Measurements from ENCODE around the gene SHPK. TPM values are rescaled to one million over a fixed set of nuclear protein-coding genes. Genes with fewer than 3 reads are reported as not detected.
"Not testable (repeated sequence)": the region's sequence is repeated elsewhere in the genome, so short reads cannot be mapped to it uniquely, and the experiment has no call there.

The SHPK gene
- total RNA-seq, 1 donor from 2014 or later = 0.32 TPM

GRCh38 chr17:3590768-3591167, 45.3 kb downstream of the SHPK start:
- intact Hi-C loops (cut with DNase I) = no loop called here
- no peak for DNase-seq (ENCODE audit: low spot score in 2 of 2)
- no peak overlapping the region for H3K27ac ChIP-seq
- no peak overlapping the region for H3K4me3 ChIP-seq
- no peak for TF ChIP-seq CTCF (IDR thresholded peaks at IDR 0.05)
- H3K27me3 ChIP-seq = no peaks in the 10 kb centered on the region
- H3K4me1 ChIP-seq = no peaks in the 10 kb centered on the region
- no peaks in the 10 kb centered on the region for H3K9me3 ChIP-seq
- peaks cover 19 to 42% of the 10 kb centered on the region in 2 donors for H3K36me3 ChIP-seq

GRCh38 chr17:3590231-3590630, 45.8 kb downstream of the SHPK start:
- Histone ChIP-seq H3K27me3 (no peaks in the 10 kb centered on the region), H3K36me3 (peaks cover 23 to 48% of the 10 kb centered on the region in 2 donors), H3K27ac (no peak overlapping the region), H3K4me3 (no peak overlapping the region), H3K4me1 (no peaks in the 10 kb centered on the region), H3K9me3 (no peaks in the 10 kb centered on the region)
- intact Hi-C loops (cut with DNase I) = no loop called here
- TF ChIP-seq CTCF (IDR thresholded peaks at IDR 0.05) = no peak
- no peak for DNase-seq (ENCODE audit: low spot score in 2 of 2)

- Histone ChIP-seq H3K27ac (no peak overlapping the region), H3K4me3 (no peak overlapping the region), H3K27me3 (no peaks in the 10 kb centered on the region), H3K4me1 (no peaks in the 10 kb centered on the region), H3K36me3 (peaks cover 23 to 48% of the 10 kb centered on the region in 2 donors), H3K9me3 (no peaks in the 10 kb centered on the region)
- DNase-seq (ENCODE audit: low spot score in 2 of 2) = no peak
- intact Hi-C loops (cut with DNase I) = no loop called here
- TF ChIP-seq CTCF (IDR thresholded peaks at IDR 0.05) = no peak
These were observed 46.3 kb downstream of the SHPK start for GRCh38 chr17:3589784-3590183.

GRCh38 chr17:3585826-3586225, 50.2 kb downstream of the SHPK start:
- Histone ChIP-seq H3K36me3 (peaks cover 25 to 39% of the 10 kb centered on the region in 2 donors), H3K9me3 (no peaks in the 10 kb centered on the region), H3K4me1 (no peaks in the 10 kb centered on the region), H3K27ac (no peak overlapping the region), H3K4me3 (no peak overlapping the region), H3K27me3 (no peaks in the 10 kb centered on the region)
- no peak for TF ChIP-seq CTCF (IDR thresholded peaks at IDR 0.05)
- DNase-seq (ENCODE audit: low spot score in 2 of 2) = no peak
- intact Hi-C loops (cut with DNase I) = no loop called here

GRCh38 chr17:3583456-3583855, 52.6 kb downstream of the SHPK start:
- DNase-seq (ENCODE audit: low spot score in 2 of 2) = no peak
- Histone ChIP-seq H3K27ac (no peak overlapping the region), H3K4me1 (no peaks in the 10 kb centered on the region), H3K4me3 (no peak overlapping the region), H3K36me3 (peaks cover 18 to 31% of the 10 kb centered on the region in 2 donors), H3K9me3 (no peaks in the 10 kb centered on the region), H3K27me3 (no peaks in the 10 kb centered on the region)
- intact Hi-C loops (cut with DNase I) = no loop called here
- no peak for TF ChIP-seq CTCF (IDR thresholded peaks at IDR 0.05)

DNA sequence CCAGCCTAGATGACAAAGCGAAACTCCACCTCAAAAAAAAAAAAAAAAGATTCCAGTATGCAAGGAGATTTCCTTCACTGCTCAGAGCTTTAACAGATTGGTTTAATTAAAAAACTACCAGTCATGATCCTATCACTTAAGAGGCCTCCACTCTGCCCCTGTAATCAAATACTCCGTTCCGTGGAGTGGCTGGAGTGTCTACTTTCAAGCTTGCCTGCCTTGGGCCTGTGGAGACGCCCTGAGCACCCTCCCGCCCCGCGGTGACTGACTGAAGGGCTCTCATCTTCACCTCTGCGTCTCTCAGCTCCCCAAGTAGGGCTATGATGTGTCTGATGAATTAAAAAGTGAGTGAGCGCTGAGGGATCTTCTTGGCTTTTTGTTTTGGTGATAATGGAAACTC, 53.1 kb downstream of the SHPK start:
- intact Hi-C loops (cut with DNase I) = no loop called here
- Histone ChIP-seq H3K4me3 (no peak overlapping the region), H3K27ac (no peak overlapping the region), H3K9me3 (no peaks in the 10 kb centered on the region), H3K4me1 (no peaks in the 10 kb centered on the region), H3K36me3 (peaks cover 14 to 31% of the 10 kb centered on the region in 2 donors), H3K27me3 (no peaks in the 10 kb centered on the region)
- TF ChIP-seq CTCF (IDR thresholded peaks at IDR 0.05) = no peak
- no peak for DNase-seq (ENCODE audit: low spot score in 2 of 2)

- intact Hi-C loops (cut with DNase I); H3K27me3 ChIP-seq; H3K27ac ChIP-seq; H3K4me1 ChIP-seq; H3K4me3 ChIP-seq; DNase-seq (ENCODE audit: low spot score in 2 of 2); H3K9me3 ChIP-seq: not testable (repeated sequence)
- H3K36me3 ChIP-seq = peaks cover 2 to 20% of the 10 kb centered on the region in 2 donors
These were observed 57.4 kb downstream of the SHPK start for GRCh38 chr17:3578667-3579066.

Data from ascending aorta (tissue), 2 donors.